H1 (cell line): ENCODE data around the gene ELFN1. TPM values are rescaled to one million over a fixed set of nuclear protein-coding genes. Genes with fewer than 3 reads are reported as not detected.

Experiments
- CTCF ChIA-PET: fragments of 300-600 bp; sonication (Branson Sonifier 250); formaldehyde crosslinking; loops from one replicate; lab custom pipeline; 2021; ENCODE audit not compliant: partially characterized antibody; lab: Charles Lee
- POLR2A ChIA-PET: fragments of 300-600 bp; sonication (Branson Sonifier 250); formaldehyde crosslinking; loops from one replicate; lab custom pipeline; 2021; ENCODE audit warnings: inconsistent platforms; ENCODE audit not compliant: partially characterized antibody; lab: Charles Lee
- DNase-seq, 2 experiments: peaks; one replicate each; pipeline versions ENCODE4 v3.0.0 to v3.0.0-alpha.2; 2010 to 2022; ENCODE audit warnings: low spot score in 2 of 2, low read depth in 1 of 2, mixed read lengths in 1 of 2
- FAIRE-seq: peaks from 2 replicates; lab custom pipeline; 2011; peaks lifted over from hg19 to GRCh38; lab: Jason Lieb, UNC
- H2AFZ ChIP-seq: 2 replicates; pipeline ENCODE4 v1.8.1; 2012; ENCODE audit warnings: low read length, inconsistent platforms
- H2AK5ac ChIP-seq: 2 replicates; pipeline ENCODE4 v1.6.1; 2013; ENCODE audit warnings: low read depth, low read length
- H2BK120ac ChIP-seq: replicated peaks from 2 replicates; pipeline ENCODE3; 2013; ENCODE audit warnings: low read depth, low read length, inconsistent platforms
- H2BK12ac ChIP-seq: 2 replicates; pipeline ENCODE4 v1.6.1; 2013; ENCODE audit warnings: low read depth, low read length
- H2BK15ac ChIP-seq: 2 replicates; pipeline ENCODE4 v1.6.1; 2013; ENCODE audit warnings: low read length
- H2BK20ac ChIP-seq: 2 replicates; pipeline ENCODE4 v1.6.1; 2013; ENCODE audit warnings: low read length
- H2BK5ac ChIP-seq: 2 replicates; pipeline ENCODE4 v1.6.1; 2013; ENCODE audit warnings: low read depth, low read length
- H3K14ac ChIP-seq: 2 replicates; pipeline ENCODE4 v1.6.1; 2013; ENCODE audit warnings: inconsistent platforms; ENCODE audit not compliant: insufficient read length
- H3K18ac ChIP-seq: 2 replicates; pipeline ENCODE4 v1.6.1; 2013; ENCODE audit warnings: low read length; ENCODE audit errors: extremely low read depth
- H3K23ac ChIP-seq: 2 replicates; pipeline ENCODE4 v1.6.1; 2013; ENCODE audit warnings: inconsistent platforms; ENCODE audit not compliant: insufficient read length
- H3K23me2 ChIP-seq: 2 replicates; pipeline ENCODE4 v1.6.1; 2013; ENCODE audit warnings: low read depth, low read length
- H3K27ac ChIP-seq: 2 replicates; pipeline ENCODE4 v1.6.1; 2011; ENCODE audit warnings: low read depth, low read length, inconsistent platforms
- H3K27me3 ChIP-seq, 4 experiments: replicated peaks in 1 of 4; 1 replicate in 1 of 4; 2 replicates in 3 of 4; pipeline versions ENCODE4 v1.6.1 to v1.8.1; 2011 to 2013; ENCODE audit warnings: low read length in 3 of 4, mild to moderate bottlenecking in 3 of 4, inconsistent platforms in 2 of 4, mixed read lengths in 2 of 4, moderate library complexity in 1 of 4; ENCODE audit not compliant: control insufficient read depth in 3 of 4, insufficient read depth in 3 of 4; ENCODE audit errors: extremely low read depth in 1 of 4
- H3K36me3 ChIP-seq, 4 experiments: 2 replicates each; pipeline versions ENCODE4 v1.6.1 to v1.8.1; 2011 to 2013; ENCODE audit warnings: mild to moderate bottlenecking in 4 of 4, low read length in 3 of 4, moderate library complexity in 2 of 4, control low read depth in 1 of 4, inconsistent platforms in 1 of 4; ENCODE audit not compliant: insufficient read depth in 4 of 4, control insufficient read depth in 2 of 4
- H3K4ac ChIP-seq: replicated peaks from 2 replicates; pipeline ENCODE3; 2013; ENCODE audit warnings: low read length, low read depth, mixed read lengths, inconsistent platforms; ENCODE audit not compliant: insufficient read length
- H3K4me1 ChIP-seq, 4 experiments: replicated peaks in 1 of 4; 1 replicate in 1 of 4; 2 replicates in 3 of 4; pipeline versions ENCODE4 v1.6.1 to v1.8.1; 2011 to 2013; ENCODE audit warnings: low read length in 3 of 4, inconsistent platforms in 2 of 4, mixed read lengths in 1 of 4; ENCODE audit not compliant: insufficient read depth in 4 of 4, control insufficient read depth in 3 of 4
- H3K4me2 ChIP-seq, 2 experiments: 2 replicates each; pipeline versions ENCODE4 v1.6.1 to v1.8.1; 2011 to 2013; ENCODE audit warnings: low read depth in 2 of 2, low read length in 2 of 2, control low read depth in 1 of 2, inconsistent platforms in 1 of 2, mild to moderate bottlenecking in 1 of 2; ENCODE audit not compliant: insufficient read depth in 1 of 2
- H3K4me3 ChIP-seq, 4 experiments: fragments of 200-600, 300-600 bp in 1 of 4; sonication (generic), shearing (Covaris generic), sonication (Bioruptor Twin) in 1 of 4; 2 replicates each; pipeline versions ENCODE4 v1.5.1 to v1.8.1; 2011 to 2016; ENCODE audit warnings: low read length in 4 of 4, low read depth in 3 of 4, control low read depth in 2 of 4, inconsistent platforms in 2 of 4, mild to moderate bottlenecking in 2 of 4, mixed read lengths in 1 of 4, moderate library complexity in 1 of 4; ENCODE audit not compliant: insufficient read depth in 2 of 4; ENCODE audit errors: extremely low read depth in 1 of 4
- H3K56ac ChIP-seq: replicated peaks from 2 replicates; pipeline ENCODE3; 2013; ENCODE audit warnings: low read depth, mild to moderate bottlenecking, mixed read lengths, low read length, inconsistent platforms; ENCODE audit not compliant: insufficient read length
- H3K79me1 ChIP-seq: 2 replicates; pipeline ENCODE4 v1.6.1; 2013; ENCODE audit warnings: low read depth, low read length, control low read depth
- H3K79me2 ChIP-seq, 2 experiments: 2 replicates each; pipeline versions ENCODE4 v1.6.1 to v1.8.1; 2012 to 2013; ENCODE audit warnings: low read length in 2 of 2, mild to moderate bottlenecking in 2 of 2, inconsistent platforms in 1 of 2; ENCODE audit not compliant: insufficient read depth in 2 of 2, control insufficient read depth in 1 of 2
- H3K9ac ChIP-seq, 4 experiments: replicated peaks in 1 of 4; 1 replicate in 1 of 4; 2 replicates in 3 of 4; pipeline versions ENCODE4 v1.6.1 to v1.8.1; 2011 to 2013; ENCODE audit warnings: low read depth in 3 of 4, low read length in 3 of 4, control low read depth in 2 of 4, mild to moderate bottlenecking in 2 of 4, moderate library complexity in 2 of 4, inconsistent platforms in 1 of 4; ENCODE audit errors: extremely low read depth in 1 of 4
- H3K9me3 ChIP-seq, 2 experiments: 2 replicates each; pipeline versions ENCODE4 v1.6.1 to v1.8.1; 2012 to 2013; ENCODE audit warnings: mild to moderate bottlenecking in 2 of 2, moderate library complexity in 2 of 2, control low read depth in 1 of 2, inconsistent platforms in 1 of 2, low read depth in 1 of 2, low read length in 1 of 2, mixed read lengths in 1 of 2; ENCODE audit not compliant: insufficient read depth in 2 of 2
- H4K20me1 ChIP-seq, 2 experiments: replicated peaks in 1 of 2; 2 replicates each; pipeline versions ENCODE3 to v1.8.1; 2011 to 2013; ENCODE audit warnings: inconsistent platforms in 2 of 2, low read length in 2 of 2, mild to moderate bottlenecking in 1 of 2; ENCODE audit not compliant: insufficient read depth in 2 of 2, control insufficient read depth in 1 of 2
- H4K5ac ChIP-seq: 2 replicates; pipeline ENCODE4 v1.6.1; 2013; ENCODE audit warnings: low read length, low read depth, mixed read lengths, inconsistent platforms; ENCODE audit not compliant: insufficient read length
- H4K8ac ChIP-seq: 2 replicates; pipeline ENCODE4 v1.8.0; 2013; ENCODE audit warnings: mild to moderate bottlenecking, moderate library complexity, low read length, inconsistent platforms; ENCODE audit not compliant: insufficient read depth; ENCODE audit errors: extremely low read depth
- H4K91ac ChIP-seq: replicated peaks from 2 replicates; pipeline ENCODE3; 2013; ENCODE audit warnings: low read length, mixed read lengths, inconsistent platforms; ENCODE audit not compliant: insufficient read length
- EGR1 ChIP-seq: IDR thresholded peaks from 2 replicates; pipeline ENCODE4 v1.6.1; 2011; ENCODE audit warnings: low read depth, low read length, borderline replicate concordance
- WGBS, 2 experiments: shearing (Covaris generic) in 1 of 2; methylation state at CpG; one replicate each; pipeline versions ENCODE4 v1.1.6 to v1.1.7; 2013 to 2015; ENCODE audit warnings: low lambda C conversion rate in 2 of 2, mixed read lengths in 2 of 2, inconsistent platforms in 1 of 2, low coverage in 1 of 2, missing lambda C conversion rate in 1 of 2; ENCODE audit not compliant: insufficient replicate concordance in 2 of 2, insufficient coverage in 1 of 2, insufficient read length in 1 of 2; ENCODE audit errors: extremely low coverage in 1 of 2, missing lambda C conversion rate in 1 of 2; 5-methylcytosine and 5-hydroxymethylcytosine counted together
- polyA plus RNA-seq, 7 experiments: library from polyadenylated mRNA; depleted of rRNA in 3 of 7; stranded (reverse) in 5 of 7; unstranded in 2 of 7; fragments of >200 nt in 5 of 7; fragments of 200-250 nt in 2 of 7; gene quantifications; 1 replicate in 5 of 7; 2 replicates in 1 of 7; 4 replicates in 1 of 7; pipeline versions ENCODE4 v1.2.1 to v1.2.3, GENCODE V29; 2011 to 2013; ENCODE audit warnings: missing spikeins in 2 of 7, mixed read lengths in 2 of 7
- total RNA-seq: library from RNA; stranded (reverse); fragmentation: NEBNext Ultra II Directional; extraction: Animal tissue kit (Norgen Biotek cat#: 25700); gene quantifications from 2 replicates; pipeline ENCODE4 v1.2.1, GENCODE V29; 2021

Gene ELFN1
- total and polyA plus RNA-seq, 2 of the 8 experiments (the other 6 are each of a cell fraction or from before 2014, with no cell fraction given): 2.0 to 4.5 TPM

DNA sequence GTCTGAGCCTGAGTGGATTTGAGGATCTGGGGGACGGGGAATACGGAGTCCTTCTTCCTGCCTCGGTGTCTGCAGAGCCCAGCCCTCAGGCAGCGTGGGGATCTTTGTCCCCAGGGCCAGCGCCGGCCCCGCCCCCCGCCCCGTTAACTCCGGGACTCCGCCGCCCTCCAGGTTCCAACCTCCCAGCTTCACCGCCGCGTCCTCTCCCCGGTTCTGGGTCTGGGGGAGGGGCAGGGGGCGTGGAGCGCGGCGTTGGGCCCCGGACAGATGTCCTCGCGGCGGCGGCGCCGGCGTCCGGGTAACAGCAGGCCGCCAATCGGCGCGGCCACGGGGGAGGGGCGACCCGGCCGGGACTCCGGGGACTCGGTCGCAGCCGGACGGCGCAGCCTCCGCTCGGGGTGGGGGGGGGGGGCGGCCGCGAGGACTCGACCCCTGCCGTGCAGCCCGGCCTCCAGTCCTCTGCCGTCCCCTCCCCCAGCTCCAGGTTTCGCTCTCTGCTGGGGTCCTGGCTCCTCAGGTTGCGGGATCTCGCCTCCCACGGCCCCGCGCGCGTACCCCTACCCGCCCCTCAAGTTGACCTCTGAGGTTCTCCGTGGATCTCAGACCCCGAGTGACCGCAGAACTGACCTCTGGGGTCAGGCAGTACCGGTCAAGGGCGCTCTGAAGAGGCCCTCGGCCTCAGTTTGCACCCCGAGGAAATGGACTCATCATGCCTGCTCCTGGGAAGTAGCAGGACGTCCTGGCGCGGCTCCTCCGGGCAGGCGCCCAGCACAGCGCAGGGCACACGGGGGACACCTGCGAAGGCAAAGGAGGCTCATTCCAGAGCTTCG is 2.3 kb upstream of the ELFN1 start:
- peak overlapping the region; percentile 90; the same call in 1 of the 2 replicates for H2BK20ac ChIP-seq
- no peak overlapping the region for H3K4ac ChIP-seq
- peak overlapping the region; percentile 7 to 81 (median 26); a peak in 5 of 8 replicates for H3K4me3 ChIP-seq
- no peak for FAIRE-seq
- peak overlapping the region; percentile 43 for H2BK120ac ChIP-seq
- H3K18ac ChIP-seq: peak overlapping the region; percentile 71
- WGBS, 2 experiments: 19% methylated on average over 16 of the region's 77 CpGs; no CpG with 5 or more reads in 1 of the 2 experiments
- H3K79me2 ChIP-seq: no peaks in the 10 kb centered on the region
- peak overlapping the region; percentile 90; the same call in 1 of the 2 replicates for H2BK12ac ChIP-seq
- H3K4me2 ChIP-seq: peak overlapping the region; percentile 72 to 76
- H4K20me1 ChIP-seq: peaks cover 0 to 10% of the 10 kb centered on the region in 2 experiments
- no peak overlapping the region for H3K27ac ChIP-seq
- no peak overlapping the region for H3K9ac ChIP-seq
- H4K91ac ChIP-seq: no peak overlapping the region
- CTCF ChIA-PET: interaction anchor here (0.5 to 1.5 kb wide), 7 partner anchors 19 to 207 kb away, joined by 3 to 7 read pairs (median 4); no protein-coding TSS in a partner anchor
- H3K23ac ChIP-seq: no peak overlapping the region
- peak in 1 of 2 experiments; percentile 71 for DNase-seq
- H3K4me1 ChIP-seq: peaks cover 0 to 34% (median 17%) of the 10 kb centered on the region in 4 experiments; a peak in 5 of 7 replicates
- H2AK5ac ChIP-seq: no peak overlapping the region
- no peaks in the 10 kb centered on the region for H3K79me1 ChIP-seq
- H2BK5ac ChIP-seq: 0 out of 2 replicates have a peak overlapping the region, but pooled peaks have one; percentile 9
- peaks cover 60 to 87% (median 82%) of the 10 kb centered on the region in 4 experiments for H3K27me3 ChIP-seq
- H3K56ac ChIP-seq: peak overlapping the region; percentile 30
- no peak overlapping the region for H3K14ac ChIP-seq
- no peak overlapping the region; the same call in 1 of the 2 replicates for H4K8ac ChIP-seq
- peaks cover 27% of the 10 kb centered on the region; the same call in 1 of the 2 replicates for H3K23me2 ChIP-seq
- no peaks in the 10 kb centered on the region for H3K36me3 ChIP-seq
- H3K9me3 ChIP-seq: no peaks in the 10 kb centered on the region
- H2BK15ac ChIP-seq: 0 out of 2 replicates have a peak overlapping the region, but pooled peaks have one; percentile 46
- POLR2A ChIA-PET: interaction anchor here (0.8 to 1.0 kb wide), 2 partner anchors 19 to 543 kb away, joined by 3 read pairs; no protein-coding TSS in a partner anchor
- no peak overlapping the region for H2AFZ ChIP-seq
- no peak overlapping the region for H4K5ac ChIP-seq
- TF ChIP-seq EGR1: no peak
